GM23338 (cell line): ENCODE results near the gene AFF3. TPM values are rescaled to one million over a fixed set of nuclear protein-coding genes. Genes with fewer than 3 reads are reported as not detected.

Experiments
- ATAC-seq: fragments of 200-7000 bp; cut with Tn5 transposase; 3 replicates; pipeline ENCODE4 v1.9.1; 2020
- DNase-seq: peaks from one replicate; pipeline ENCODE4 v3.0.0-alpha.2; 2015; ENCODE audit warnings: low spot score
- H2AFZ ChIP-seq: fragments of 200-600 bp; sonication (generic); 2 replicates; pipeline ENCODE4 v1.8.0; 2016; ENCODE audit warnings: antibody characterized with exemption, mild to moderate bottlenecking, moderate library complexity
- H3F3A ChIP-seq: fragments of 200-600 bp; sonication (generic); replicated peaks from 2 replicates; pipeline ENCODE4 v1.8.0; 2017; ENCODE audit warnings: antibody characterized with exemption, mixed run types, low read depth
- H3K27ac ChIP-seq: fragments of 200-600 bp; sonication (generic); 2 replicates; pipeline ENCODE4 v1.6.1; 2016; ENCODE audit warnings: low read depth
- H3K27me3 ChIP-seq: fragments of 200-600 bp; sonication (generic); 2 replicates; pipeline ENCODE4 v1.8.0; 2016; ENCODE audit warnings: mild to moderate bottlenecking, mixed run types, moderate library complexity; ENCODE audit not compliant: insufficient read depth
- H3K36me3 ChIP-seq: fragments of 200-600 bp; sonication (generic); 2 replicates; pipeline ENCODE4 v1.8.0; 2016; ENCODE audit warnings: mild to moderate bottlenecking; ENCODE audit not compliant: insufficient read depth
- H3K4me1 ChIP-seq: fragments of 200-600 bp; sonication (generic); 2 replicates; pipeline ENCODE4 v1.8.0; 2016; ENCODE audit warnings: mild to moderate bottlenecking, moderate library complexity; ENCODE audit not compliant: insufficient read depth
- H3K4me2 ChIP-seq: fragments of 200-600 bp; sonication (generic); 2 replicates; pipeline ENCODE4 v1.7.1; 2017; ENCODE audit warnings: mixed run types
- H3K4me3 ChIP-seq: fragments of 200-600 bp; sonication (generic); 2 replicates; pipeline ENCODE4 v1.6.1; 2016; ENCODE audit warnings: mixed run types
- H3K79me2 ChIP-seq: fragments of 200-600 bp; sonication (generic); replicated peaks from 2 replicates; pipeline ENCODE4 v1.8.0; 2017; ENCODE audit warnings: mild to moderate bottlenecking; ENCODE audit not compliant: insufficient read depth
- H3K9me2 ChIP-seq: fragments of 200-600 bp; sonication (generic); 2 replicates; pipeline ENCODE4 v1.8.0; 2017; ENCODE audit not compliant: insufficient read depth
- H4K20me1 ChIP-seq: fragments of 200-600 bp; sonication (generic); replicated peaks from 2 replicates; pipeline ENCODE4 v1.8.0; 2017; ENCODE audit warnings: mild to moderate bottlenecking; ENCODE audit not compliant: insufficient read depth
- H3K27ac Mint-ChIP-seq: 2 replicates; pipeline ENCODE4 v1.8.0; 2020; ENCODE audit warnings: inconsistent platforms, mild to moderate bottlenecking, moderate library complexity, mixed read lengths
- H3K27me3 Mint-ChIP-seq: 3 replicates; pipeline ENCODE4 v1.8.0; 2022; ENCODE audit warnings: low read depth, mild to moderate bottlenecking, moderate library complexity, mixed read lengths, inconsistent platforms; ENCODE audit not compliant: insufficient read depth, poor library complexity
- H3K36me3 Mint-ChIP-seq: 3 replicates; pipeline ENCODE4 v1.8.0; 2021; ENCODE audit warnings: low read depth, mild to moderate bottlenecking, inconsistent platforms, moderate library complexity, mixed read lengths
- H3K4me1 Mint-ChIP-seq: 3 replicates; pipeline ENCODE4 v1.8.0; 2020; ENCODE audit warnings: mild to moderate bottlenecking, inconsistent platforms, mixed read lengths
- H3K4me3 Mint-ChIP-seq: 3 replicates; pipeline ENCODE4 v1.8.0; 2021; ENCODE audit warnings: moderate library complexity, mild to moderate bottlenecking, inconsistent platforms, mixed read lengths
- H3K9me3 Mint-ChIP-seq: 3 replicates; pipeline ENCODE4 v1.8.0; 2020; ENCODE audit warnings: moderate library complexity, mild to moderate bottlenecking, inconsistent platforms, mixed read lengths
- CTCF ChIP-seq, 2 experiments: fragments of 200-600 bp in 1 of 2; sonication (generic) in 1 of 2; conservative IDR thresholded peaks; 2 replicates each; pipeline versions ENCODE4 v1.5.1 to v1.6.1; 2016 to 2017; ENCODE audit warnings: antibody characterized with exemption in 2 of 2, low read depth in 2 of 2, mild to moderate bottlenecking in 2 of 2, moderate library complexity in 1 of 2
- ETS1 ChIP-seq: IDR thresholded peaks from 2 replicates; pipeline ENCODE4 v1.6.1; 2016; ENCODE audit warnings: antibody characterized with exemption
- EZH2 ChIP-seq: fragments of 200-600 bp; sonication (generic); IDR thresholded peaks from one replicate; pipeline ENCODE4 v1.8.0; 2017; ENCODE audit warnings: antibody characterized with exemption, mild to moderate bottlenecking, low read depth; ENCODE audit not compliant: unreplicated experiment
- JUNB ChIP-seq: IDR thresholded peaks from one replicate; pipeline ENCODE4 v1.6.1; 2016; ENCODE audit warnings: antibody characterized with exemption; ENCODE audit not compliant: unreplicated experiment
- NANOG ChIP-seq: IDR thresholded peaks from 2 replicates; pipeline ENCODE4 v1.6.1; 2016; ENCODE audit warnings: antibody characterized with exemption, borderline replicate concordance
- STAT1 ChIP-seq: IDR thresholded peaks from one replicate; pipeline ENCODE4 v1.6.1; 2016; ENCODE audit warnings: antibody characterized with exemption; ENCODE audit not compliant: unreplicated experiment
- ZNF114 ChIP-seq: fragments of 250-450 bp; sonication (Bioruptor Pico); IDR thresholded peaks from 2 replicates; pipeline ENCODE4 v1.5.0; 2020; ENCODE audit warnings: mild to moderate bottlenecking, moderate library complexity
- ZNF462 ChIP-seq: fragments of 250-450 bp; sonication (Bioruptor Pico); IDR thresholded peaks from 2 replicates; pipeline ENCODE4 v1.5.0; 2020; ENCODE audit warnings: mild to moderate bottlenecking, moderate library complexity
- polyA plus RNA-seq: library from polyadenylated mRNA; unstranded; fragments of >200 nt; fragmentation: Nextera tagmentation; extraction: Ambion mirVana; gene quantifications from 2 replicates; pipeline ENCODE4 v1.2.1, GENCODE V29; 2016
- total RNA-seq: library from RNA; depleted of rRNA; stranded (reverse); fragments of >200 nt; shearing (Covaris generic); gene quantifications from 2 replicates; pipeline ENCODE4 v1.2.3, GENCODE V29; 2014

Gene AFF3
- total and polyA plus RNA-seq, 2 experiments from 2014 or later: 0.73 to 1.4 TPM

GRCh38 chr2:100135415-100135814, 7.0 kb downstream of the AFF3 start (continued):
- TF ChIP-seq CTCF (conservative IDR thresholded peaks at IDR 0.05; ENCODE audit: low read depth in 2 of 2) (no peak), NANOG (no peak), ETS1 (no peak), ZNF114 (CRISPR knock-in tag) (no peak), JUNB (no peak)

- no peaks in the 10 kb centered on the region for H3K4me1 ChIP-seq
- no peak overlapping the region for H3K4me3 ChIP-seq
- H3K4me1 Mint-ChIP-seq: no peaks in the 10 kb centered on the region
- TF ChIP-seq ZNF462 (CRISPR knock-in tag) (no peak), JUNB (no peak), STAT1 (no peak), EZH2 (no peak), NANOG (no peak), ZNF114 (CRISPR knock-in tag) (no peak)
- no peaks in the 10 kb centered on the region for H3K9me2 ChIP-seq
- no peaks in the 10 kb centered on the region for H3K9me3 Mint-ChIP-seq
- no peaks in the 10 kb centered on the region for H3K36me3 ChIP-seq
- no peak for DNase-seq
- H3K27ac ChIP-seq: no peak overlapping the region
- no peak overlapping the region for H3K4me2 ChIP-seq
- H4K20me1 ChIP-seq: no peaks in the 10 kb centered on the region
- no peak overlapping the region for H3K27ac Mint-ChIP-seq
- no peak overlapping the region for H2AFZ ChIP-seq
- H3K79me2 ChIP-seq: no peaks in the 10 kb centered on the region
- no peaks in the 10 kb centered on the region for H3K36me3 Mint-ChIP-seq
- H3K27me3 ChIP-seq: no peaks in the 10 kb centered on the region
- no peak overlapping the region for H3K4me3 Mint-ChIP-seq
- no peak for ATAC-seq
- H3K27me3 Mint-ChIP-seq: peaks cover 1% of the 10 kb centered on the region
- H3F3A ChIP-seq: no peaks in the 10 kb centered on the region
Measured at GRCh38 chr2:100130595-100131391, 11.6 kb downstream of the AFF3 start.
